Lower lobe of right lung (tissue), 2 donors: ENCODE data around the gene SMIM43. TPM values are rescaled to one million over a fixed set of nuclear protein-coding genes. Genes with fewer than 3 reads are reported as not detected.

Experiments
- ATAC-seq, 2 donors: fragments of 200-7000 bp; cut with Tn5 transposase; one replicate each; pipeline ENCODE4 v1.9.1; 2020 to 2022; ENCODE audit warnings: mild to moderate bottlenecking in 2 of 2, moderate library complexity in 2 of 2
- DNase-seq: peaks from one replicate; pipeline ENCODE4 v3.0.0-alpha.2; 2020
- H3K27ac ChIP-seq: fragments of 200-600 bp; one replicate; pipeline ENCODE4 v1.8.0; 2022
- H3K27me3 ChIP-seq: fragments of 200-600 bp; one replicate; pipeline ENCODE4 v1.8.0; 2022; ENCODE audit warnings: low read depth
- H3K36me3 ChIP-seq: fragments of 200-600 bp; one replicate; pipeline ENCODE4 v1.8.0; 2022; ENCODE audit warnings: mild to moderate bottlenecking
- H3K4me1 ChIP-seq: fragments of 200-600 bp; one replicate; pipeline ENCODE4 v1.8.0; 2022
- H3K4me3 ChIP-seq: fragments of 200-600 bp; one replicate; pipeline ENCODE4 v1.8.0; 2022; ENCODE audit warnings: mild to moderate bottlenecking
- H3K9me3 ChIP-seq: fragments of 200-600 bp; one replicate; pipeline ENCODE4 v1.8.0; 2022
- intact Hi-C: fragments of 100-400 bp; cut with DNase I; formaldehyde crosslinking; loops from one replicate; pipeline ENCODE4 v1.11.0; 2022
- total RNA-seq: library from RNA; stranded (reverse); fragmentation: NEBNext Ultra II Directional; extraction: Animal tissue kit (Norgen Biotek cat#: 25700); gene quantifications from one replicate; pipeline ENCODE4 v1.2.1, GENCODE V29; 2021
- TF ChIP-seq, protein P1 (sequence below): fragments of 200-600 bp; IDR thresholded peaks from one replicate; pipeline ENCODE4 v1.8.0; 2022; ENCODE audit warnings: antibody characterized with exemption, mild to moderate bottlenecking
- donor health status: DM: no; HTN: yes; CAD: no; lungs with severe emphysema.

The SMIM43 gene
- total RNA-seq, 1 donor from 2014 or later = 0.18 TPM

DNA sequence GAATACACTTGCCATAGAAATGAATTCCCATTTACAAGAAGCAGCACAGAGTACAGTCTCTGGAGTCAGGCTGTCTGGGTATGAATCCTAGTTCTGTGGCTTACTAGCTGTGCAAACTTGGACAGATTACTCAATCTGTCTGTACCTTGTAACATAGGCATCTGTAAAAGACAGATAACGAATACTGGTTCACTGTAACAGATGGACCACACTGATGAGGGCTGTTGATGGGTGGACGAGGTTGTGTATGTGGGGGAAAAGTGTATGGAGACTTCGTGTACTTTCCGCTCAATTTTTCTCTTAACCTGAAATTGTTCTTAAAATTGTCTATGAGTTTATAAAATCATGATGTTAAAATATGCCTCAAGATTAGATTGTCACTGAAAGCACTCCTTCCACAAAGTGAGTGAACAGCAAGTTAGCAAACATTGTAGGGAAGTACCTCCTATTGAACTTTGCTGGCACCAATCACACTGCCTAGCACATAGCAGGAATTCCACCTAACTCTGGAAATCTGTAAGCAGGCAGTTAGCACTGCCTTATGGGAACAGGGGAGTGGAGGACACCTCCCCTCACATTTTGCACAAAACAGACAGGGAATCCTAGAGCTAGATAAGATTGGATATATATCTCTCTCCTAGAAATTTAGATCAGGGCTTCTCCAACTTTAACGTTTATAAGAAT, 29.7 kb upstream of the SMIM43 start:
- DNase-seq (no peak), ATAC-seq (peak; percentile 70 to 83)
- H3K4me3 ChIP-seq = no peak overlapping the region
- H3K9me3 ChIP-seq = no peaks in the 10 kb centered on the region
- H3K27me3 ChIP-seq = no peaks in the 10 kb centered on the region
- TF ChIP-seq, protein P1, sequence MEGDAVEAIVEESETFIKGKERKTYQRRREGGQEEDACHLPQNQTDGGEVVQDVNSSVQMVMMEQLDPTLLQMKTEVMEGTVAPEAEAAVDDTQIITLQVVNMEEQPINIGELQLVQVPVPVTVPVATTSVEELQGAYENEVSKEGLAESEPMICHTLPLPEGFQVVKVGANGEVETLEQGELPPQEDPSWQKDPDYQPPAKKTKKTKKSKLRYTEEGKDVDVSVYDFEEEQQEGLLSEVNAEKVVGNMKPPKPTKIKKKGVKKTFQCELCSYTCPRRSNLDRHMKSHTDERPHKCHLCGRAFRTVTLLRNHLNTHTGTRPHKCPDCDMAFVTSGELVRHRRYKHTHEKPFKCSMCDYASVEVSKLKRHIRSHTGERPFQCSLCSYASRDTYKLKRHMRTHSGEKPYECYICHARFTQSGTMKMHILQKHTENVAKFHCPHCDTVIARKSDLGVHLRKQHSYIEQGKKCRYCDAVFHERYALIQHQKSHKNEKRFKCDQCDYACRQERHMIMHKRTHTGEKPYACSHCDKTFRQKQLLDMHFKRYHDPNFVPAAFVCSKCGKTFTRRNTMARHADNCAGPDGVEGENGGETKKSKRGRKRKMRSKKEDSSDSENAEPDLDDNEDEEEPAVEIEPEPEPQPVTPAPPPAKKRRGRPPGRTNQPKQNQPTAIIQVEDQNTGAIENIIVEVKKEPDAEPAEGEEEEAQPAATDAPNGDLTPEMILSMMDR = no peak
- H3K4me1 ChIP-seq = peaks cover 6% of the 10 kb centered on the region
- H3K36me3 ChIP-seq = no peaks in the 10 kb centered on the region
- intact Hi-C loops = no loop called here
- H3K27ac ChIP-seq = no peak overlapping the region

DNA sequence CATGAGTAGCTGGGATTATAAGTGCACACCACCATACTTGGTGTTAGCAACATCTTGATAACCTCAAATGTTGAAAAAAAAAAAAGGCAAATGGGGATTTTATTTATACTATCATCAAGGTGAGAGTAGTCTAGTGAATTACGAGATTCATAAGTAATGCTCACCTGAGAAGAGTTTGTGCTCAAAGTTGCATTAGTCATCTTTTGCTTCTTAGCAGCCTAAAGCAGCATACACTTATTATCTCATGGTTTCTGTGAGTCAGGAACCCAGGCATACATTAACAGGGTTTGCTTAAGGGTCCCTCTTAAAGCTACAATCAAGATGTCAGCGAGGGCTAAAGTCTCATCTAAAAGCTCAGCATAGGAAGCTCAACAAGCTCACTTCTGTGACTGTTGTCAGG, 28.0 kb upstream of the SMIM43 start:
- Histone ChIP-seq H3K27me3 (no peaks in the 10 kb centered on the region), H3K9me3 (no peaks in the 10 kb centered on the region), H3K4me3 (no peak overlapping the region), H3K27ac (no peak overlapping the region), H3K4me1 (peaks cover 6% of the 10 kb centered on the region), H3K36me3 (no peaks in the 10 kb centered on the region)
- ATAC-seq (no peak), DNase-seq (no peak)
- intact Hi-C loops = no loop called here
- TF ChIP-seq, protein P1 = no peak

DNA sequence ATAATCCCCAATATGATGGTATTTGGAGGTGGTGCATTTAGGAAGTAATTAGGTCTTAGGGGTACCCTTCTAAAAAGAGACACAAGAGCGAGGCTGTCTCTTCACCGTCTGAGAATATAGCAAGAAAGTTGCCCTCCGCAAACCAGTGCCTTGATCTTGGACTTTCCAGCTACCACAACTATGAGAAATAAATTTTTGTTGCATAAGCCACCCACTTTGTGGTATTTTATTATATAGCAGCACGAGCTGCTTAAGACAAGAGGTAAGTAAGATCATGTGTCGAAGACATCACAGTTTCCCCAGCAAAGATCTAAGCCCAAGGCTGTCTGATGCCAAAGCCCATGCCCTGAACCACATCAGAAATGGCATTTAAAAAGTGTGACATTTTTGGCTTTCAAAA, 26.5 kb upstream of the SMIM43 start:
- no peak overlapping the region for H3K27ac ChIP-seq
- no peaks in the 10 kb centered on the region for H3K36me3 ChIP-seq
- no peak overlapping the region for H3K4me3 ChIP-seq
- TF ChIP-seq, protein P1 = no peak
- no peak for ATAC-seq
- no peaks in the 10 kb centered on the region for H3K9me3 ChIP-seq
- H3K27me3 ChIP-seq = no peaks in the 10 kb centered on the region
- intact Hi-C loops = no loop called here
- peaks cover 6% of the 10 kb centered on the region for H3K4me1 ChIP-seq
- no peak for DNase-seq

DNA sequence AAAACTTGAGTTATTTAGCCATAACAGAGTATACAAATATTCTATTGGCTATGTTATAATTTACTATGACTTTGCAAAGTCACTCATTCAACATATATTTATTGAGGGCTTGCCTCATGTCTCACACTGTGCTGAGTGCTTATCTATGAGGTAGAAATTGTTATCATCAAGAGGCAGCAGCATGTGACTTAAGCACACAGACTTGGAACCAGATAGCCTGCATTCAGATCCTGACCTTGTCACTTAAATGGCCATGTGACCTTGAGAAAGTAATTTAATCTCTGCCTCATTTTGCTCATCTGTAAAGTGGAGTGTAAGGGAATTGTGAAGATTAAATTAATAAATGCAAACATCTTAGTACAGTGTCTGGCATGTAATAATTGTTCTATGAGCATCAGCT, 26.0 kb upstream of the SMIM43 start:
- H3K4me3 ChIP-seq = no peak overlapping the region
- H3K36me3 ChIP-seq = no peaks in the 10 kb centered on the region
- TF ChIP-seq, protein P1 = no peak
- H3K27ac ChIP-seq = no peak overlapping the region
- H3K27me3 ChIP-seq = no peaks in the 10 kb centered on the region
- ATAC-seq (peak in 1 of 2 donors; percentile 35), DNase-seq (no peak)
- peaks cover 6% of the 10 kb centered on the region for H3K4me1 ChIP-seq
- intact Hi-C loops = no loop called here
- H3K9me3 ChIP-seq = no peaks in the 10 kb centered on the region

DNA sequence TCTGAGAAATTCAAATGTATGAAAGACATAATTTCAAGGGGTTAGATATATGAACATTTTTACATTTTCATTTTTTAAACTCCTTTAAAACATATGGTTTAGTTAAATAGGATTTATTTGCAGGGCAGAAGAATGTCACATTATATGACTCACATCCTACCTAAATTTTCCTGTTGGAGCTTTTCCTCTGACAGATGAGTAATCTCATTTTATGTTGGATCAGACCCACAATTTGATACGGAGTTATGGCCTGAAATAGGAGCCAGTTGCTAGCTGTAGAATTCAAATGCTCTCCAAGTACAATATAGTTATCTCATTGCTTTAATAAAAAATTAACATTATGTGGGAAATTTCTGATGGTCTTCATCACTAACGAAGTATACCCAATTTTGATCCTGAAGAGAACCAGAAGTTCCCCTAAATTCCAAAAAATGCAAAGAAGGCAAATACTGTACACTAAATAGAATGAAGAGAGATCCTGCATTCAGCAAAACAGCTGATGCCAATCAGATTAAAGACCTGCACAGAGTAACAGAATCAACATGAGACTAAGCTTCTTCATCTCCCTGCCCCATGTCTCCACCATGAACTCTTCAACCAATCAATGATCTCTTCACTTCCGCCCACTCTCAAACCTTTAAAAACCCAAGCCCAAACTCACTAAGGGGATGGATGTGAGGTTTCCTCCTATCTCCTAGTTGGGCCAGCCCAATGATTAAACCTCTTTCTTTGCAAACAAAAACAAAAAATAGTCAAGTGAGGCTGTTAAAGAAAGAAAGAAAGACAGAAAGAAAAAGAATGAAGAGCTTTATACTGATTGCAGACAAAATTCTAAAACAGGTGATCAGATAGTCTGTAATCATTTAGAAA, 25.2 kb upstream of the SMIM43 start:
- Histone ChIP-seq H3K4me1 (peaks cover 6% of the 10 kb centered on the region), H3K27me3 (no peaks in the 10 kb centered on the region), H3K4me3 (no peak overlapping the region), H3K27ac (no peak overlapping the region), H3K9me3 (no peaks in the 10 kb centered on the region), H3K36me3 (no peaks in the 10 kb centered on the region)
- TF ChIP-seq, protein P1 = no peak
- intact Hi-C loops = no loop called here
- DNase-seq (no peak), ATAC-seq (no peak)
